Liver (tissue), 3 donors: ENCODE data around the gene PNPLA3.

ENCODE experiments used
- CTCF ChIP-seq: fragments of 150-350 bp; IDR thresholded peaks from 2 replicates; pipeline ENCODE4 v1.5.1; 2017; ENCODE audit warnings: improper control_type of control experiment, low read depth, low read length; ENCODE audit not compliant: missing input control
- EGR1 ChIP-seq, 2 donors: IDR thresholded peaks; 2 replicates each; pipeline ENCODE4 v1.6.1; 2016 to 2018; ENCODE audit warnings: antibody characterized with exemption in 2 of 2, low read depth in 2 of 2
- FOXA1 ChIP-seq: IDR thresholded peaks from 2 replicates; pipeline ENCODE4 v1.6.1; 2016; ENCODE audit warnings: antibody characterized with exemption
- FOXA2 ChIP-seq: IDR thresholded peaks from 2 replicates; pipeline ENCODE4 v1.6.1; 2016; ENCODE audit warnings: antibody characterized with exemption
- GABPA ChIP-seq, 2 donors: IDR thresholded peaks in 1 of 2; conservative IDR thresholded peaks in 1 of 2; 2 replicates each; pipeline ENCODE4 v1.6.1; 2016; ENCODE audit warnings: antibody characterized with exemption in 2 of 2, mild to moderate bottlenecking in 1 of 2, moderate library complexity in 1 of 2
- HNF4A ChIP-seq, 2 donors: conservative IDR thresholded peaks; 2 replicates each; pipeline ENCODE4 v1.6.1; 2016; ENCODE audit warnings: antibody characterized with exemption in 2 of 2, mild to moderate bottlenecking in 2 of 2
- JUND ChIP-seq, 2 donors: IDR thresholded peaks; 2 replicates each; pipeline ENCODE4 v1.6.1; 2016; ENCODE audit warnings: antibody characterized with exemption in 2 of 2
- MAX ChIP-seq: IDR thresholded peaks from 2 replicates; pipeline ENCODE4 v1.6.1; 2016; ENCODE audit warnings: antibody characterized with exemption
- RAD21 ChIP-seq, 2 donors: IDR thresholded peaks; 2 replicates each; pipeline ENCODE4 v1.6.1; 2016; ENCODE audit warnings: antibody characterized with exemption in 2 of 2, mild to moderate bottlenecking in 2 of 2
- SP1 ChIP-seq: IDR thresholded peaks from 2 replicates; pipeline ENCODE4 v1.6.1; 2018; ENCODE audit warnings: antibody characterized with exemption, mild to moderate bottlenecking
- TAF1 ChIP-seq: conservative IDR thresholded peaks from 2 replicates; pipeline ENCODE4 v1.6.1; 2016; ENCODE audit warnings: antibody characterized with exemption, mild to moderate bottlenecking
- YY1 ChIP-seq: IDR thresholded peaks from 2 replicates; pipeline ENCODE4 v1.6.1; 2016; ENCODE audit warnings: antibody characterized with exemption, mild to moderate bottlenecking
- donor health status: healthy.
- donor health status: healthy.

- no peak for TF ChIP-seq FOXA1
- no peak for TF ChIP-seq SP1
- no peak for TF ChIP-seq EGR1 (IDR thresholded peaks at IDR 0.05; ENCODE audit: low read depth in 2 of 2)
- TF ChIP-seq CTCF, result no peak
- TF ChIP-seq JUND (IDR thresholded peaks at IDR 0.05), result no peak
- TF ChIP-seq MAX, result no peak
- TF ChIP-seq GABPA (IDR thresholded peaks at IDR 0.05 in 1 of 2, conservative IDR thresholded peaks at IDR 0.05 in 1 of 2), result no peak
- TF ChIP-seq RAD21 (IDR thresholded peaks at IDR 0.05), result no peak
- no peak for TF ChIP-seq TAF1
- TF ChIP-seq YY1, result no peak
- no peak for TF ChIP-seq FOXA2
- no peak for TF ChIP-seq HNF4A (conservative IDR thresholded peaks at IDR 0.05)
Measured at GRCh38 chr22:43944670-43945430, 21.2 kb downstream of the PNPLA3 start.
